GM23338 (cell line): ENCODE results near the gene TBC1D2B.

Source experiments
- CTCF ChIP-seq, 2 experiments: fragments of 200-600 bp in 1 of 2; sonication (generic) in 1 of 2; conservative IDR thresholded peaks; 2 replicates each; pipeline versions ENCODE4 v1.5.1 to v1.6.1; 2016 to 2017; ENCODE audit warnings: antibody characterized with exemption in 2 of 2, low read depth in 2 of 2, mild to moderate bottlenecking in 2 of 2, moderate library complexity in 1 of 2
- ETS1 ChIP-seq: IDR thresholded peaks from 2 replicates; pipeline ENCODE4 v1.6.1; 2016; ENCODE audit warnings: antibody characterized with exemption
- EZH2 ChIP-seq: fragments of 200-600 bp; sonication (generic); IDR thresholded peaks from one replicate; pipeline ENCODE4 v1.8.0; 2017; ENCODE audit warnings: antibody characterized with exemption, mild to moderate bottlenecking, low read depth; ENCODE audit not compliant: unreplicated experiment
- NANOG ChIP-seq: IDR thresholded peaks from 2 replicates; pipeline ENCODE4 v1.6.1; 2016; ENCODE audit warnings: antibody characterized with exemption, borderline replicate concordance
- POLR2AphosphoS5 ChIP-seq: IDR thresholded peaks from 2 replicates; pipeline ENCODE4 v1.6.1; 2016; ENCODE audit warnings: antibody characterized with exemption, low read depth
- REST ChIP-seq: IDR thresholded peaks from one replicate; pipeline ENCODE4 v1.6.1; 2018; ENCODE audit warnings: antibody characterized with exemption; ENCODE audit not compliant: unreplicated experiment

GRCh38 chr15:78035321-78035751 lies 42.2 kb downstream of the TBC1D2B start:
- TF ChIP-seq CTCF (conservative IDR thresholded peaks at IDR 0.05; ENCODE audit: low read depth in 2 of 2) (no peak), NANOG (no peak), POLR2AphosphoS5 (no peak), EZH2 (no peak), ETS1 (no peak), REST (no peak)
